Glutamatergic neuron (in vitro differentiated cells): ENCODE measurements around the gene NKX3-2. TPM values are rescaled to one million over a fixed set of nuclear protein-coding genes. Genes with fewer than 3 reads are reported as not detected.
A peak's percentile ranks its signal among the peaks of the same experiment; 100 is the strongest.

ENCODE experiments used
- DNase-seq: peaks from one replicate; pipeline ENCODE4 v3.0.0; 2022
- H3K27ac Mint-ChIP-seq: one replicate; pipeline ENCODE4 v1.8.0; 2020; ENCODE audit warnings: mild to moderate bottlenecking, mixed read lengths, inconsistent platforms; ENCODE audit not compliant: unreplicated experiment
- H3K27me3 Mint-ChIP-seq: one replicate; pipeline ENCODE4 v1.8.0; 2020; ENCODE audit warnings: mild to moderate bottlenecking, moderate library complexity, mixed read lengths, inconsistent platforms; ENCODE audit not compliant: unreplicated experiment
- H3K36me3 Mint-ChIP-seq: one replicate; pipeline ENCODE4 v1.8.0; 2020; ENCODE audit warnings: mild to moderate bottlenecking, mixed read lengths, inconsistent platforms; ENCODE audit not compliant: unreplicated experiment
- H3K4me1 Mint-ChIP-seq: one replicate; pipeline ENCODE4 v1.8.0; 2020; ENCODE audit warnings: mild to moderate bottlenecking, low read depth, mixed read lengths, inconsistent platforms; ENCODE audit not compliant: unreplicated experiment
- H3K4me3 Mint-ChIP-seq: one replicate; pipeline ENCODE4 v1.8.0; 2020; ENCODE audit warnings: mild to moderate bottlenecking, mixed read lengths, inconsistent platforms; ENCODE audit not compliant: unreplicated experiment
- H3K9me3 Mint-ChIP-seq: one replicate; pipeline ENCODE4 v1.8.0; 2020; ENCODE audit warnings: mild to moderate bottlenecking, moderate library complexity, mixed read lengths, inconsistent platforms; ENCODE audit not compliant: unreplicated experiment
- CTCF ChIP-seq: fragments of 200-600 bp; sonication (generic); IDR thresholded peaks from one replicate; pipeline ENCODE4 v1.5.0; 2021; ENCODE audit not compliant: partially characterized antibody, unreplicated experiment
- total RNA-seq: library from RNA; stranded (reverse); fragmentation: NEBNext Ultra II Directional; extraction: Animal tissue kit (Norgen Biotek cat#: 25700); gene quantifications from one replicate; pipeline ENCODE4 v1.2.1, GENCODE V29; 2021; ENCODE audit not compliant: unreplicated experiment

NKX3-2 gene
- total RNA-seq, 1 donor from 2014 or later, result 0.25 TPM

GRCh38 chr4:13548984-13549546, 4.8 kb upstream of the NKX3-2 start:
- Mint-ChIP-seq H3K27ac (no peak overlapping the region), H3K27me3 (peaks cover 27% of the 10 kb centered on the region), H3K4me3 (peak overlapping the region; percentile 59), H3K36me3 (no peaks in the 10 kb centered on the region), H3K4me1 (no peaks in the 10 kb centered on the region), H3K9me3 (peaks cover 14% of the 10 kb centered on the region)
- TF ChIP-seq CTCF, result peak; percentile 97
- peak; percentile 94 for DNase-seq

GRCh38 chr4:13548059-13548983, 4.0 kb upstream of the NKX3-2 start:
- Mint-ChIP-seq H3K27me3 (peaks cover 29% of the 10 kb centered on the region), H3K27ac (no peak overlapping the region), H3K36me3 (no peaks in the 10 kb centered on the region), H3K4me1 (no peaks in the 10 kb centered on the region), H3K9me3 (peaks cover 16% of the 10 kb centered on the region), H3K4me3 (peak overlapping the region; percentile 18)
- no peak for DNase-seq
- TF ChIP-seq CTCF, result no peak

GRCh38 chr4:13547485-13548041, 3.3 kb upstream of the NKX3-2 start:
- H3K4me3 Mint-ChIP-seq, result no peak overlapping the region
- no peak for TF ChIP-seq CTCF
- DNase-seq, result no peak

GRCh38 chr4:13546941-13547484, 2.7 kb upstream of the NKX3-2 start:
- Mint-ChIP-seq H3K27ac (no peak overlapping the region), H3K36me3 (no peaks in the 10 kb centered on the region), H3K4me1 (no peaks in the 10 kb centered on the region), H3K4me3 (peak overlapping the region; percentile 83), H3K27me3 (peaks cover 29% of the 10 kb centered on the region), H3K9me3 (peaks cover 17% of the 10 kb centered on the region)
- no peak for TF ChIP-seq CTCF
- peak; percentile 51 for DNase-seq

More at GRCh38 chr4:13547485-13548041, 3.3 kb upstream of the NKX3-2 start:
- Mint-ChIP-seq H3K27ac (no peak overlapping the region), H3K27me3 (peaks cover 30% of the 10 kb centered on the region), H3K9me3 (peaks cover 17% of the 10 kb centered on the region), H3K36me3 (no peaks in the 10 kb centered on the region), H3K4me1 (no peaks in the 10 kb centered on the region)
